ENCODE data around the gene PDS5A. TPM values are rescaled to one million over a fixed set of nuclear protein-coding genes. Genes with fewer than 3 reads are reported as not detected.

PDS5A gene
- total and polyA plus RNA-seq, 2 of the 13 experiments (the other 11 are each of a cell fraction or from before 2014, with no cell fraction given): 31.8 to 57.0 TPM

DNA sequence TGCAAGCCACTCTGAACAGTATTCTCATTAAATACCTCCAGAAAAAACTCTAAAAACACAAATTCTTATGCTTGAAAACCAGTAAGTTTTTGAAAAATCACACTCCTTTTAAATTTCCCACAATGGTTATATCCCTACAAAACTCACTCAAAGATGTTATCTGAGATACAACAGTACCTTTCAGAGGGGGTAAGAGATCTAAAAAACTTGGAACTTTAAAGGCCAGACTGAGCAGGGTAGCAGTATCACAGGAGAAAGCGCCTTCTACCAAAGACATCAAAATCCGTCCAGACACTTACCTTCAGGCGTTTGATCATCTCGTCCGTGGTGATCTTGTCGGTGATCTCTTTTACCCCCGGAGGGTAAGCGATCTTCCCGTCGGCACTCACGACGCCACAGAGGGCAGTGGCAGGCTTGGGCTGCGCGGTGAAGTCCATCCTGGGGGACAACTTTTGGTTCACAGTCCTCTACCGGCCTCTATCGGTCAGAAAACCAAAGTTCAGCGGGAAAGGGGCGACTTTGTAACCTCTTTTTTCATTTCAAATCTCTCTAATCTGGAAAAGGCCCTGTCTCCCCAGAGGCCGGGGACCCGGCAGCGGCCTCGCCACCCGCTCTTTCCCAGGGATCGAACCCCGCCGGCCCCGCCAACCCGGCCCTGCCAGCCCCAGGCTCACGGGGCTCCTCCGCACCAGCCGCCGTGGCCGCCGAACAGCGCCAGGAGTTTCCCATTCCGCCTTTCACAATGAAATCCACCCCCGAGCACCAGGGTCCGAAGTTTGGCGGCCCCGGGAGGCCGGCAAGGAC lies 1.4 kb downstream of the PDS5A start (continued):
- TF ChIP-seq ZNF33A (CRISPR knock-in tag; IDR thresholded peaks at IDR 0.05; ENCODE audit: borderline replicate concordance) (0 out of 2 replicates have a peak, but pooled peaks have one; percentile 55), SP1 (IDR thresholded peaks at IDR 0.05) (no peak), SP1 (CRISPR knock-in tag; IDR thresholded peaks at IDR 0.05) (0 out of 2 replicates have a peak, but pooled peaks have one; percentile 13), MAZ (IDR thresholded peaks at IDR 0.05; ENCODE audit: borderline replicate concordance, low read depth, low read length) (no peak), MAZ (CRISPR knock-in tag; IDR thresholded peaks at IDR 0.05; ENCODE audit: low read depth) (peak; percentile 15; the same call in 1 of the 2 replicates), KDM5A (IDR thresholded peaks at IDR 0.05; ENCODE audit: borderline replicate concordance, low read length) (peak; percentile 90), ZNF124 (CRISPR knock-in tag; IDR thresholded peaks at IDR 0.05) (0 out of 2 replicates have a peak, but pooled peaks have one; percentile 21), HES4 (CRISPR knock-in tag; IDR thresholded peaks at IDR 0.05; ENCODE audit: borderline replicate concordance) (peak; percentile 33; the same call in 1 of the 2 replicates), ZNF672 (CRISPR knock-in tag; IDR thresholded peaks at IDR 0.05) (no peak), ZNF501 (CRISPR knock-in tag; IDR thresholded peaks at IDR 0.05) (peak; percentile 64; the same call in 1 of the 2 replicates), JARID2 (CRISPR knock-in tag; IDR thresholded peaks at IDR 0.05; ENCODE audit: insufficient replicate concordance) (no peak), YY1 (IDR thresholded peaks at IDR 0.05; ENCODE audit: insufficient read depth, insufficient replicate concordance, low read depth, low read length) (peak; percentile 10), ZBTB7A (CRISPR knock-in tag; IDR thresholded peaks at IDR 0.05) (no peak), GATAD1 (CRISPR knock-in tag; IDR thresholded peaks at IDR 0.05) (peak; percentile 45; the same call in 1 of the 2 replicates), CBX2 (IDR thresholded peaks at IDR 0.05; ENCODE audit: low read depth, low read length) (no peak), CBX2 (CRISPR knock-in tag; IDR thresholded peaks at IDR 0.05; ENCODE audit: low read depth) (no peak), ETV6 (CRISPR knock-in tag; conservative IDR thresholded peaks at IDR 0.05) (no peak), SNAI1 (CRISPR knock-in tag; IDR thresholded peaks at IDR 0.05; ENCODE audit: borderline replicate concordance) (no peak), CBX5 (CRISPR knock-in tag; IDR thresholded peaks at IDR 0.05; ENCODE audit: borderline replicate concordance) (0 out of 2 replicates have a peak, but pooled peaks have one; percentile 23), SIN3B (IDR thresholded peaks at IDR 0.05; ENCODE audit: low read length) (peak; percentile 50; the same call in 1 of the 2 replicates), AHR (CRISPR knock-in tag; IDR thresholded peaks at IDR 0.05) (peak; percentile 16; the same call in 1 of the 2 replicates)
- TF ChIP-seq, protein P1, sequence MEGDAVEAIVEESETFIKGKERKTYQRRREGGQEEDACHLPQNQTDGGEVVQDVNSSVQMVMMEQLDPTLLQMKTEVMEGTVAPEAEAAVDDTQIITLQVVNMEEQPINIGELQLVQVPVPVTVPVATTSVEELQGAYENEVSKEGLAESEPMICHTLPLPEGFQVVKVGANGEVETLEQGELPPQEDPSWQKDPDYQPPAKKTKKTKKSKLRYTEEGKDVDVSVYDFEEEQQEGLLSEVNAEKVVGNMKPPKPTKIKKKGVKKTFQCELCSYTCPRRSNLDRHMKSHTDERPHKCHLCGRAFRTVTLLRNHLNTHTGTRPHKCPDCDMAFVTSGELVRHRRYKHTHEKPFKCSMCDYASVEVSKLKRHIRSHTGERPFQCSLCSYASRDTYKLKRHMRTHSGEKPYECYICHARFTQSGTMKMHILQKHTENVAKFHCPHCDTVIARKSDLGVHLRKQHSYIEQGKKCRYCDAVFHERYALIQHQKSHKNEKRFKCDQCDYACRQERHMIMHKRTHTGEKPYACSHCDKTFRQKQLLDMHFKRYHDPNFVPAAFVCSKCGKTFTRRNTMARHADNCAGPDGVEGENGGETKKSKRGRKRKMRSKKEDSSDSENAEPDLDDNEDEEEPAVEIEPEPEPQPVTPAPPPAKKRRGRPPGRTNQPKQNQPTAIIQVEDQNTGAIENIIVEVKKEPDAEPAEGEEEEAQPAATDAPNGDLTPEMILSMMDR (CRISPR knock-in tag; IDR thresholded peaks at IDR 0.05): peak; percentile 83
- TF ChIP-seq, protein P2, sequence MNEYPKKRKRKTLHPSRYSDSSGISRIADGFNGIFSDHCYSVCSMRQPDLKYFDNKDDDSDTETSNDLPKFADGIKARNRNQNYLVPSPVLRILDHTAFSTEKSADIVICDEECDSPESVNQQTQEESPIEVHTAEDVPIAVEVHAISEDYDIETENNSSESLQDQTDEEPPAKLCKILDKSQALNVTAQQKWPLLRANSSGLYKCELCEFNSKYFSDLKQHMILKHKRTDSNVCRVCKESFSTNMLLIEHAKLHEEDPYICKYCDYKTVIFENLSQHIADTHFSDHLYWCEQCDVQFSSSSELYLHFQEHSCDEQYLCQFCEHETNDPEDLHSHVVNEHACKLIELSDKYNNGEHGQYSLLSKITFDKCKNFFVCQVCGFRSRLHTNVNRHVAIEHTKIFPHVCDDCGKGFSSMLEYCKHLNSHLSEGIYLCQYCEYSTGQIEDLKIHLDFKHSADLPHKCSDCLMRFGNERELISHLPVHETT (CRISPR knock-in tag; conservative IDR thresholded peaks at IDR 0.05): 0 out of 2 replicates have a peak, but pooled peaks have one; percentile 34
- TF ChIP-seq, protein P3, sequence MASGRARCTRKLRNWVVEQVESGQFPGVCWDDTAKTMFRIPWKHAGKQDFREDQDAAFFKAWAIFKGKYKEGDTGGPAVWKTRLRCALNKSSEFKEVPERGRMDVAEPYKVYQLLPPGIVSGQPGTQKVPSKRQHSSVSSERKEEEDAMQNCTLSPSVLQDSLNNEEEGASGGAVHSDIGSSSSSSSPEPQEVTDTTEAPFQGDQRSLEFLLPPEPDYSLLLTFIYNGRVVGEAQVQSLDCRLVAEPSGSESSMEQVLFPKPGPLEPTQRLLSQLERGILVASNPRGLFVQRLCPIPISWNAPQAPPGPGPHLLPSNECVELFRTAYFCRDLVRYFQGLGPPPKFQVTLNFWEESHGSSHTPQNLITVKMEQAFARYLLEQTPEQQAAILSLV (CRISPR knock-in tag; IDR thresholded peaks at IDR 0.05; ENCODE audit: borderline replicate concordance): no peak; the same call in 1 of the 2 replicates
- TF ChIP-seq, protein P4, sequence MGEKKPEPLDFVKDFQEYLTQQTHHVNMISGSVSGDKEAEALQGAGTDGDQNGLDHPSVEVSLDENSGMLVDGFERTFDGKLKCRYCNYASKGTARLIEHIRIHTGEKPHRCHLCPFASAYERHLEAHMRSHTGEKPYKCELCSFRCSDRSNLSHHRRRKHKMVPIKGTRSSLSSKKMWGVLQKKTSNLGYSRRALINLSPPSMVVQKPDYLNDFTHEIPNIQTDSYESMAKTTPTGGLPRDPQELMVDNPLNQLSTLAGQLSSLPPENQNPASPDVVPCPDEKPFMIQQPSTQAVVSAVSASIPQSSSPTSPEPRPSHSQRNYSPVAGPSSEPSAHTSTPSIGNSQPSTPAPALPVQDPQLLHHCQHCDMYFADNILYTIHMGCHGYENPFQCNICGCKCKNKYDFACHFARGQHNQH (CRISPR knock-in tag; IDR thresholded peaks at IDR 0.05): peak; percentile 27; the same call in 1 of the 2 replicates

Data from HepG2 (cell line).